Astrocyte of the spinal cord (primary cell): ENCODE measurements around the gene RASGRP1.

Source experiments
- DNase-seq: peaks from one replicate; pipeline ENCODE4 v3.0.0; 2011; ENCODE audit warnings: low read depth, low spot score
- H3K4me3 ChIP-seq: 2 replicates; pipeline ENCODE4 v1.5.1; 2011; ENCODE audit warnings: low read depth, mild to moderate bottlenecking, low read length, moderate library complexity
- CTCF ChIP-seq: IDR thresholded peaks from 2 replicates; pipeline ENCODE4 v1.5.1; 2012; ENCODE audit warnings: low read depth, mild to moderate bottlenecking, low read length, inconsistent platforms
- in situ Hi-C: cut with HindIII; loops from 2 replicates; pipeline ENCODE4 v1.10.0; 2017; ENCODE audit warnings: low sequenced_read_pairs

RASGRP1 gene

GRCh38 chr15:38534691-38535090 is 29.9 kb downstream of the RASGRP1 start:
- no peak for TF ChIP-seq CTCF
- in situ Hi-C loops: no loop called here
- no peak overlapping the region for H3K4me3 ChIP-seq
- no peak for DNase-seq

- DNase-seq: no peak
- H3K4me3 ChIP-seq: no peak overlapping the region
- in situ Hi-C loops: no loop called here
- no peak for TF ChIP-seq CTCF
Measured at GRCh38 chr15:38533926-38534325, 30.7 kb downstream of the RASGRP1 start.

GRCh38 chr15:38533416-38533915 is 31.1 kb downstream of the RASGRP1 start:
- no peak for TF ChIP-seq CTCF
- H3K4me3 ChIP-seq: no peak overlapping the region
- in situ Hi-C loops: no loop called here
- no peak for DNase-seq

- in situ Hi-C loops: no loop called here
- no peak for TF ChIP-seq CTCF
- no peak overlapping the region for H3K4me3 ChIP-seq
- DNase-seq: no peak
Measured at GRCh38 chr15:38532728-38533127, 31.9 kb downstream of the RASGRP1 start.

GRCh38 chr15:38531509-38531908 is 33.1 kb downstream of the RASGRP1 start:
- TF ChIP-seq CTCF: no peak
- in situ Hi-C loops: no loop called here
- H3K4me3 ChIP-seq: no peak overlapping the region
- DNase-seq: peak; percentile 36

- DNase-seq: no peak
Measured at GRCh38 chr15:38530113-38530512, 34.5 kb downstream of the RASGRP1 start.

More at GRCh38 chr15:38530113-38530512, 34.5 kb downstream of the RASGRP1 start:
- no peak for TF ChIP-seq CTCF
- in situ Hi-C loops: no loop called here
- no peak overlapping the region for H3K4me3 ChIP-seq
